Suppressor macrophage treated with lipopolysaccharide for 4 hours (primary cell): Measurements from ENCODE around the gene INVS.

Experiments
- DNase-seq: peaks from one replicate; pipeline ENCODE4 v3.0.0-alpha.2; 2020

The INVS gene

GRCh38 chr9:100281676-100282387, 182.8 kb downstream of the INVS start:
- no peak for DNase-seq

- no peak for DNase-seq
These were observed 183.3 kb downstream of the INVS start for GRCh38 chr9:100282388-100282719.

GRCh38 chr9:100284247-100284646, 185.2 kb downstream of the INVS start:
- DNase-seq = no peak

- no peak for DNase-seq
These were observed 186.0 kb downstream of the INVS start for GRCh38 chr9:100285080-100285479.

GRCh38 chr9:100285601-100286000, 186.6 kb downstream of the INVS start:
- no peak for DNase-seq

GRCh38 chr9:100286257-100286656, 187.2 kb downstream of the INVS start:
- no peak for DNase-seq

GRCh38 chr9:100287186-100287585, 188.1 kb downstream of the INVS start:
- DNase-seq = no peak

- DNase-seq = no peak
These were observed 191.7 kb downstream of the INVS start for GRCh38 chr9:100290714-100291113.

- DNase-seq = no peak
These were observed 193.4 kb downstream of the INVS start for GRCh38 chr9:100292414-100292813.

- no peak for DNase-seq
These were observed 195.3 kb downstream of the INVS start for GRCh38 chr9:100294341-100294740.

GRCh38 chr9:100294806-100295205, 195.8 kb downstream of the INVS start:
- no peak for DNase-seq

- no peak for DNase-seq
These were observed 196.2 kb downstream of the INVS start for GRCh38 chr9:100295240-100295639.

- no peak for DNase-seq
These were observed 197.4 kb downstream of the INVS start for GRCh38 chr9:100296407-100296806.

GRCh38 chr9:100298378-100298777, 199.3 kb downstream of the INVS start:
- DNase-seq = no peak

GRCh38 chr9:100303747-100304146, 204.7 kb downstream of the INVS start:
- no peak for DNase-seq

GRCh38 chr9:100306283-100306682, 207.2 kb downstream of the INVS start:
- DNase-seq = no peak

GRCh38 chr9:100307080-100307479, 208.0 kb downstream of the INVS start:
- no peak for DNase-seq

- DNase-seq = no peak
These were observed 210.0 kb downstream of the INVS start for GRCh38 chr9:100308965-100309564.

GRCh38 chr9:100309992-100310391, 210.9 kb downstream of the INVS start:
- DNase-seq = no peak

GRCh38 chr9:100315561-100315960, 216.5 kb downstream of the INVS start:
- no peak for DNase-seq

- DNase-seq = no peak
These were observed 218.7 kb downstream of the INVS start for GRCh38 chr9:100317706-100318105.

GRCh38 chr9:100322954-100323536, 224.0 kb downstream of the INVS start:
- DNase-seq = peak; percentile 62

GRCh38 chr9:100324594-100325200, 225.7 kb downstream of the INVS start:
- DNase-seq = peak; percentile 62

GRCh38 chr9:100338736-100339135, 239.7 kb downstream of the INVS start:
- DNase-seq = peak; percentile 38
